ENCODE measurements around the gene SLC17A3. TPM values are rescaled to one million over a fixed set of nuclear protein-coding genes. Genes with fewer than 3 reads are reported as not detected.

The SLC17A3 gene
- total and polyA plus RNA-seq, 2 experiments from 2014 or later: not detected

DNA sequence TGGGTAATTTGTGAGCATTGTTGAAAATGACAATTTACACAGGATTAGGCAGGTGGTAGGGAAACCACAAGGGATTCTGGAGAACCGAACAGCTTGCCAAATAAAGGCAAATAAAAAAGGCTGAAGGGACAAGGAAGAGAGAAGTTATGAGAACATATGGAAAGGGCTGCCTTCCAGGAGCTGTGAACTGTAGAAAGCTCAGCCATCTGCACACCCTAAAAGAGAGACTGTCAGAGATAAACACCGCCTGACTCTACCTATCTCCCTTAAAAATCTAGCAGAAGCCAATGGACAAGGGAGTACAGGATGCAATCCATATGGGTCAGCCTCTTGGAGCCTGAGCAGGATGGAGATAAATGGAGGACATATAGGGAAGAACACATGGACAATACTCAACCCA is 29.5 kb downstream of the SLC17A3 start (continued):
- TF ChIP-seq, protein P1, sequence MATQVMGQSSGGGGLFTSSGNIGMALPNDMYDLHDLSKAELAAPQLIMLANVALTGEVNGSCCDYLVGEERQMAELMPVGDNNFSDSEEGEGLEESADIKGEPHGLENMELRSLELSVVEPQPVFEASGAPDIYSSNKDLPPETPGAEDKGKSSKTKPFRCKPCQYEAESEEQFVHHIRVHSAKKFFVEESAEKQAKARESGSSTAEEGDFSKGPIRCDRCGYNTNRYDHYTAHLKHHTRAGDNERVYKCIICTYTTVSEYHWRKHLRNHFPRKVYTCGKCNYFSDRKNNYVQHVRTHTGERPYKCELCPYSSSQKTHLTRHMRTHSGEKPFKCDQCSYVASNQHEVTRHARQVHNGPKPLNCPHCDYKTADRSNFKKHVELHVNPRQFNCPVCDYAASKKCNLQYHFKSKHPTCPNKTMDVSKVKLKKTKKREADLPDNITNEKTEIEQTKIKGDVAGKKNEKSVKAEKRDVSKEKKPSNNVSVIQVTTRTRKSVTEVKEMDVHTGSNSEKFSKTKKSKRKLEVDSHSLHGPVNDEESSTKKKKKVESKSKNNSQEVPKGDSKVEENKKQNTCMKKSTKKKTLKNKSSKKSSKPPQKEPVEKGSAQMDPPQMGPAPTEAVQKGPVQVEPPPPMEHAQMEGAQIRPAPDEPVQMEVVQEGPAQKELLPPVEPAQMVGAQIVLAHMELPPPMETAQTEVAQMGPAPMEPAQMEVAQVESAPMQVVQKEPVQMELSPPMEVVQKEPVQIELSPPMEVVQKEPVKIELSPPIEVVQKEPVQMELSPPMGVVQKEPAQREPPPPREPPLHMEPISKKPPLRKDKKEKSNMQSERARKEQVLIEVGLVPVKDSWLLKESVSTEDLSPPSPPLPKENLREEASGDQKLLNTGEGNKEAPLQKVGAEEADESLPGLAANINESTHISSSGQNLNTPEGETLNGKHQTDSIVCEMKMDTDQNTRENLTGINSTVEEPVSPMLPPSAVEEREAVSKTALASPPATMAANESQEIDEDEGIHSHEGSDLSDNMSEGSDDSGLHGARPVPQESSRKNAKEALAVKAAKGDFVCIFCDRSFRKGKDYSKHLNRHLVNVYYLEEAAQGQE (IDR thresholded peaks at IDR 0.05; ENCODE audit: unreplicated experiment): no peak
- no peak for TF ChIP-seq EZH2 (IDR thresholded peaks at IDR 0.05; ENCODE audit: low read depth, unreplicated experiment)
- no peak for TF ChIP-seq CREB1 (CRISPR knock-in tag; IDR thresholded peaks at IDR 0.05; ENCODE audit: low read depth)
- no peak for TF ChIP-seq JUNB (IDR thresholded peaks at IDR 0.05; ENCODE audit: unreplicated experiment)
- TF ChIP-seq EZH2phosphoT487 (IDR thresholded peaks at IDR 0.05; ENCODE audit: unreplicated experiment): no peak
- TF ChIP-seq, protein P2, sequence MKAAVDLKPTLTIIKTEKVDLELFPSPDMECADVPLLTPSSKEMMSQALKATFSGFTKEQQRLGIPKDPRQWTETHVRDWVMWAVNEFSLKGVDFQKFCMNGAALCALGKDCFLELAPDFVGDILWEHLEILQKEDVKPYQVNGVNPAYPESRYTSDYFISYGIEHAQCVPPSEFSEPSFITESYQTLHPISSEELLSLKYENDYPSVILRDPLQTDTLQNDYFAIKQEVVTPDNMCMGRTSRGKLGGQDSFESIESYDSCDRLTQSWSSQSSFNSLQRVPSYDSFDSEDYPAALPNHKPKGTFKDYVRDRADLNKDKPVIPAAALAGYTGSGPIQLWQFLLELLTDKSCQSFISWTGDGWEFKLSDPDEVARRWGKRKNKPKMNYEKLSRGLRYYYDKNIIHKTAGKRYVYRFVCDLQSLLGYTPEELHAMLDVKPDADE (IDR thresholded peaks at IDR 0.05): no peak

DNA sequence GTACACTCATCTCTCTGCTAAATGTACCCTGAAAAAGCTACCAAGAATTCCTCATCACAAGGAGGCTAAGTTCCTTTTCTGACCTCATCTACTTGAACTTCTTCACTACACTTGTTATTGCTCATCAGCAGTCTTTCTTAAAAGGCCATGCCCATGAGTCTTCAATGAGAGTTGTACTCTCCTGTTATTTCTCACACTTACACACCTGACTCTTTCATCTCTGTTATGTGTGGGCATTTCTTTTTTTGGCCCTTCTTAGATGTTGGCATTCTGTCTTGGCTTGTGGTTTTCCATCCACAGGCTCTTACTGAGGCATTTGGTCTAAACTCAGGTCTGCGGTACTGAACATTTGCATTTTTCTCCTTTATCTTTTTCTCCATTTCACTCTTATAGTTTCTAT is 31.5 kb downstream of the SLC17A3 start:
- no peaks in the 10 kb centered on the region for H3K36me3 ChIP-seq (ENCODE audit: insufficient read depth)
- H3K36me3 Mint-ChIP-seq (ENCODE audit: low read depth): no peaks in the 10 kb centered on the region
- ATAC-seq (no peak), DNase-seq (ENCODE audit: low spot score) (no peak)
- no peak overlapping the region for H3K4me3 ChIP-seq
- H4K20me1 ChIP-seq (replicated peaks; ENCODE audit: insufficient read depth): no peaks in the 10 kb centered on the region
- H3K27me3 Mint-ChIP-seq (ENCODE audit: insufficient read depth, low read depth, poor library complexity): no peaks in the 10 kb centered on the region
- H3K4me1 Mint-ChIP-seq: no peaks in the 10 kb centered on the region
- no peaks in the 10 kb centered on the region for H3K27me3 ChIP-seq (ENCODE audit: insufficient read depth)
- peaks cover 7% of the 10 kb centered on the region for H3K9me2 ChIP-seq (ENCODE audit: insufficient read depth)
- no peak overlapping the region for H3K4me3 Mint-ChIP-seq
- no peaks in the 10 kb centered on the region for H3K9me3 Mint-ChIP-seq
- H3K79me2 ChIP-seq (replicated peaks; ENCODE audit: insufficient read depth): no peaks in the 10 kb centered on the region
- no peaks in the 10 kb centered on the region for H3F3A ChIP-seq (replicated peaks; ENCODE audit: low read depth)
- H3K27ac ChIP-seq (ENCODE audit: low read depth): no peak overlapping the region
- H2AFZ ChIP-seq: no peak overlapping the region
- no peaks in the 10 kb centered on the region for H3K4me1 ChIP-seq (ENCODE audit: insufficient read depth)
- H3K27ac Mint-ChIP-seq: no peak overlapping the region
- H3K4me2 ChIP-seq: no peak overlapping the region
- TF ChIP-seq, protein P2 (IDR thresholded peaks at IDR 0.05): no peak
- TF ChIP-seq EZH2phosphoT487 (IDR thresholded peaks at IDR 0.05; ENCODE audit: unreplicated experiment) (no peak), EZH2 (IDR thresholded peaks at IDR 0.05; ENCODE audit: low read depth, unreplicated experiment) (no peak), CREB1 (CRISPR knock-in tag; IDR thresholded peaks at IDR 0.05; ENCODE audit: low read depth) (no peak), JUNB (IDR thresholded peaks at IDR 0.05; ENCODE audit: unreplicated experiment) (no peak), STAT1 (IDR thresholded peaks at IDR 0.05; ENCODE audit: unreplicated experiment) (no peak), POLR2AphosphoS5 (IDR thresholded peaks at IDR 0.05; ENCODE audit: low read depth) (no peak), NANOG (IDR thresholded peaks at IDR 0.05; ENCODE audit: borderline replicate concordance) (no peak)
- TF ChIP-seq, protein P3, sequence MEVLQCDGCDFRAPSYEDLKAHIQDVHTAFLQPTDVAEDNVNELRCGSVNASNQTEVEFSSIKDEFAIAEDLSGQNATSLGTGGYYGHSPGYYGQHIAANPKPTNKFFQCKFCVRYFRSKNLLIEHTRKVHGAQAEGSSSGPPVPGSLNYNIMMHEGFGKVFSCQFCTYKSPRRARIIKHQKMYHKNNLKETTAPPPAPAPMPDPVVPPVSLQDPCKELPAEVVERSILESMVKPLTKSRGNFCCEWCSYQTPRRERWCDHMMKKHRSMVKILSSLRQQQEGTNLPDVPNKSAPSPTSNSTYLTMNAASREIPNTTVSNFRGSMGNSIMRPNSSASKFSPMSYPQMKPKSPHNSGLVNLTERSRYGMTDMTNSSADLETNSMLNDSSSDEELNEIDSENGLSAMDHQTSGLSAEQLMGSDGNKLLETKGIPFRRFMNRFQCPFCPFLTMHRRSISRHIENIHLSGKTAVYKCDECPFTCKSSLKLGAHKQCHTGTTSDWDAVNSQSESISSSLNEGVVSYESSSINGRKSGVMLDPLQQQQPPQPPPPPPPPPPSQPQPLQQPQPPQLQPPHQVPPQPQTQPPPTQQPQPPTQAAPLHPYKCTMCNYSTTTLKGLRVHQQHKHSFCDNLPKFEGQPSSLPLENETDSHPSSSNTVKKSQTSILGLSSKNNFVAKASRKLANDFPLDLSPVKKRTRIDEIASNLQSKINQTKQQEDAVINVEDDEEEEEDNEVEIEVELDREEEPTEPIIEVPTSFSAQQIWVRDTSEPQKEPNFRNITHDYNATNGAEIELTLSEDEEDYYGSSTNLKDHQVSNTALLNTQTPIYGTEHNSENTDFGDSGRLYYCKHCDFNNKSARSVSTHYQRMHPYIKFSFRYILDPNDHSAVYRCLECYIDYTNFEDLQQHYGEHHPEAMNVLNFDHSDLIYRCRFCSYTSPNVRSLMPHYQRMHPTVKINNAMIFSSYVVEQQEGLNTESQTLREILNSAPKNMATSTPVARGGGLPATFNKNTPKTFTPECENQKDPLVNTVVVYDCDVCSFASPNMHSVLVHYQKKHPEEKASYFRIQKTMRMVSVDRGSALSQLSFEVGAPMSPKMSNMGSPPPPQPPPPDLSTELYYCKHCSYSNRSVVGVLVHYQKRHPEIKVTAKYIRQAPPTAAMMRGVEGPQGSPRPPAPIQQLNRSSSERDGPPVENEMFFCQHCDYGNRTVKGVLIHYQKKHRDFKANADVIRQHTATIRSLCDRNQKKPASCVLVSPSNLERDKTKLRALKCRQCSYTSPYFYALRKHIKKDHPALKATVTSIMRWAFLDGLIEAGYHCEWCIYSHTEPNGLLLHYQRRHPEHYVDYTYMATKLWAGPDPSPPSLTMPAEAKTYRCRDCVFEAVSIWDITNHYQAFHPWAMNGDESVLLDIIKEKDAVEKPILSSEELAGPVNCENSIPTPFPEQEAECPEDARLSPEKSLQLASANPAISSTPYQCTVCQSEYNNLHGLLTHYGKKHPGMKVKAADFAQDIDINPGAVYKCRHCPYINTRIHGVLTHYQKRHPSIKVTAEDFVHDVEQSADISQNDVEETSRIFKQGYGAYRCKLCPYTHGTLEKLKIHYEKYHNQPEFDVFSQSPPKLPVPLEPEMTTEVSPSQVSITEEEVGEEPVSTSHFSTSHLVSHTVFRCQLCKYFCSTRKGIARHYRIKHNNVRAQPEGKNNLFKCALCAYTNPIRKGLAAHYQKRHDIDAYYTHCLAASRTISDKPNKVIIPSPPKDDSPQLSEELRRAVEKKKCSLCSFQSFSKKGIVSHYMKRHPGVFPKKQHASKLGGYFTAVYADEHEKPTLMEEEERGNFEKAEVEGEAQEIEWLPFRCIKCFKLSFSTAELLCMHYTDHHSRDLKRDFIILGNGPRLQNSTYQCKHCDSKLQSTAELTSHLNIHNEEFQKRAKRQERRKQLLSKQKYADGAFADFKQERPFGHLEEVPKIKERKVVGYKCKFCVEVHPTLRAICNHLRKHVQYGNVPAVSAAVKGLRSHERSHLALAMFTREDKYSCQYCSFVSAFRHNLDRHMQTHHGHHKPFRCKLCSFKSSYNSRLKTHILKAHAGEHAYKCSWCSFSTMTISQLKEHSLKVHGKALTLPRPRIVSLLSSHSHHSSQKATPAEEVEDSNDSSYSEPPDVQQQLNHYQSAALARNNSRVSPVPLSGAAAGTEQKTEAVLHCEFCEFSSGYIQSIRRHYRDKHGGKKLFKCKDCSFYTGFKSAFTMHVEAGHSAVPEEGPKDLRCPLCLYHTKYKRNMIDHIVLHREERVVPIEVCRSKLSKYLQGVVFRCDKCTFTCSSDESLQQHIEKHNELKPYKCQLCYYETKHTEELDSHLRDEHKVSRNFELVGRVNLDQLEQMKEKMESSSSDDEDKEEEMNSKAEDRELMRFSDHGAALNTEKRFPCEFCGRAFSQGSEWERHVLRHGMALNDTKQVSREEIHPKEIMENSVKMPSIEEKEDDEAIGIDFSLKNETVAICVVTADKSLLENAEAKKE (CRISPR knock-in tag; IDR thresholded peaks at IDR 0.05): no peak
- TF ChIP-seq, protein P4, sequence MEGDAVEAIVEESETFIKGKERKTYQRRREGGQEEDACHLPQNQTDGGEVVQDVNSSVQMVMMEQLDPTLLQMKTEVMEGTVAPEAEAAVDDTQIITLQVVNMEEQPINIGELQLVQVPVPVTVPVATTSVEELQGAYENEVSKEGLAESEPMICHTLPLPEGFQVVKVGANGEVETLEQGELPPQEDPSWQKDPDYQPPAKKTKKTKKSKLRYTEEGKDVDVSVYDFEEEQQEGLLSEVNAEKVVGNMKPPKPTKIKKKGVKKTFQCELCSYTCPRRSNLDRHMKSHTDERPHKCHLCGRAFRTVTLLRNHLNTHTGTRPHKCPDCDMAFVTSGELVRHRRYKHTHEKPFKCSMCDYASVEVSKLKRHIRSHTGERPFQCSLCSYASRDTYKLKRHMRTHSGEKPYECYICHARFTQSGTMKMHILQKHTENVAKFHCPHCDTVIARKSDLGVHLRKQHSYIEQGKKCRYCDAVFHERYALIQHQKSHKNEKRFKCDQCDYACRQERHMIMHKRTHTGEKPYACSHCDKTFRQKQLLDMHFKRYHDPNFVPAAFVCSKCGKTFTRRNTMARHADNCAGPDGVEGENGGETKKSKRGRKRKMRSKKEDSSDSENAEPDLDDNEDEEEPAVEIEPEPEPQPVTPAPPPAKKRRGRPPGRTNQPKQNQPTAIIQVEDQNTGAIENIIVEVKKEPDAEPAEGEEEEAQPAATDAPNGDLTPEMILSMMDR (conservative IDR thresholded peaks at IDR 0.05; ENCODE audit: low read depth in 2 of 2): no peak
